GM10266 (cell line): Measurements from ENCODE around the gene BTG2.
A peak's percentile ranks its signal among the peaks of the same experiment; 100 is the strongest.

Experiments used
- DNase-seq: peaks from one replicate; pipeline ENCODE4 v3.0.0; 2012; ENCODE audit errors: extremely low spot score
- CTCF ChIP-seq: IDR thresholded peaks from 2 replicates; pipeline ENCODE4 v1.5.1; 2012; ENCODE audit warnings: mild to moderate bottlenecking, low read depth; ENCODE audit not compliant: control insufficient read depth, insufficient read depth; ENCODE audit errors: missing control alignments

The BTG2 gene

DNA sequence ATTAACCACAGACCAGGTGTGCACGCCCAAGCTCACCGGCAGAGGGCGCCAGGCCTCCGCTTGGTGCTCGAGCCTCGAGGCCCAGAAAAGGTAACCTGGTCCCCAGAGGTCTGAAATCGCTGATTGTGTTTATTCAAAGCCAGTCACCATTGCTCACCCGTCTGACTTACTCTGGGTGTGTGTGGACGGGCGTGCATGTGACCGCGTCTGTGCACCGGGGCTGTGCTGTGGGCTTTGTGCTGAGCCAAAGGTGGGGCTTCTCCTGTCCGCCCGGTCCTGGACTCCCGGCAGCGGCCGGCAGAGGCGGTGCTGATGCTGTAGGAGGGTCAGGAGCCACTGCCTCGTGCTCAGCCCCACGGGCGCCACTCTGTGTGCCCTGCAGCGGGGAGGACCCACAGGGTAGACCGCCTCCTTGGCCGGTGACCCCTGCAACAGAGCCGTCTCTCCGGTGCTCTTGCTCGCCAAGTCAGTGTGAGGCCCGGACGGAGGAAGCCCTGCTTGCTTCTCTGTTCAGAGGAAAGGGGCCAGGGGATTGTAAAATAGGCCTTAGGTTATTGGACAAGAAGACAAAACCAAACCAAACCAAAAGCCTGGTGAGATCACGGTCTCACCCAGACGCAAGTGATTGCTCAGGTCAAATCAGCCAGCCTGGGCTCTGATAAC, 32.0 kb upstream of the BTG2 start:
- peak; percentile 99 for TF ChIP-seq CTCF
- peak; percentile 71 for DNase-seq

DNA sequence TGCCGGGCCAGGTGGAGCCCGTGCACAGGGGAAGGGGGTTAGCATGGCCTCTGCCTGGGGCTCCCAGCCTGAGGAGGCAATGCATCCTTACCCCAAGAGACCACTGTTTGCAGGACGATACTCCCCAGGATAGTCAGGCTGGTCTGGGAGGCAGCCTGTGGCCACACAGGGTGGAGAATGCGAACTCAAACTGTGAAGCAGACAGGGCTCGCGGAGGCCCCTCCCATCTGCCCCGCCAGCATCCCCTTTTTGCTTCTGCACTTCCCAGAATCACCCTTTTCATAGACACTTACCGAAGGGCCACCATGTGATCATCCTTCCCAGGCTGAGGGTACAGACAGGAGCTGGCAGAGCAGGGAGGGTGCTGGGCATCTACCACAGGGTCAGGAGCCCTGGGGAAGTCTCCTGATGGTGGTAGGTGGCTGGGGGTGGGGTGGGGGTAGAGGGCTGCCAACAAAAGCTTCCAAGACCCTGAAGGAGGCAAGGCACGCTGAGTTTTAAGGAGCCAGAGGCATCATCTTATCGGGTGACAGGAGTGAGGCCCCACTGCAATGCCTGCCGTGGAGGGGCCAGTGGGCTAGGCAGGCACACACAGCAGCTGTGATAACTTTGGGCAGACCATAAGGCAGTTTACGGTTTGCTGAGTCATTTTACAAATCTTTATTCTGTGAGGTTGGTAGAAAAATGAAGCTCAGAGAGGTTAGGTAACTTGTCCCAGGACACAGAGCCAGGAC, 31.3 kb upstream of the BTG2 start:
- DNase-seq = no peak
- TF ChIP-seq CTCF = no peak

GRCh38 chr1:203274603-203275381, 30.5 kb upstream of the BTG2 start:
- no peak for TF ChIP-seq CTCF
- no peak for DNase-seq

GRCh38 chr1:203275656-203276272, 29.6 kb upstream of the BTG2 start:
- no peak for DNase-seq
- TF ChIP-seq CTCF = no peak

- TF ChIP-seq CTCF = no peak
- no peak for DNase-seq
Measured at GRCh38 chr1:203276408-203276807, 28.9 kb upstream of the BTG2 start.

DNA sequence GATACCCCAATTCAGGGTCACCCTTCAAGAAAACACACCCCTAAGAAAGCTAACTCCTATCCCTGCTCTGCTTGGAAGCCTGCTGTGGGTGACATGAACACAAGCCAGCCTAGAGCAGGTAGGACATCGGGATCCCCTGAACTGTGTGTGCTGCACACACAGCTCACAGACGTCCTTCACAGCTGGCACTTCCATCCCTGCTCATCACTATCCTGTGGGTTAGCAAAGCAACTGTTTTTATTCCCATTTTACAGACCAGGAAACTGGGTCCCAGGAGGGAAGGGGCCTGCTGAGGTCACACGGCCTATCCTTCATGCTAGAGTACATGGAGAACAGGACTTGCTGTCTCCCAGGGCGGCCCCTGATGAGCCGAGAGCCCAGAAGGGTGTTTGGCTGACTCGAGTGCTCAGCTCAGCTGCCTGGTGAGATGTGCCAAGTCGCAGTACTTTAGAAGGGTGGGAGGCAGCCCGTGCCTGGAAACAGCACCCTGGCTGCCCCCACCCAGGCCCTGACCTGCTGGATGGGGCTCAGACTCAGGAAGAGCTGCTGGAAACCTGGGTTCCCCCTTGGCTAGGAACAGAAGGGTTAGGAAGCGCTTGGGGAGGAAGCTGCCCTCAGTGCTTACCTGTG, 28.3 kb upstream of the BTG2 start:
- no peak for TF ChIP-seq CTCF
- DNase-seq = no peak
